Testis (tissue), 2 donors: ENCODE measurements around the gene CCDC192.

Experiments used
- POLR2A ChIP-seq: fragments of 450-650 bp; IDR thresholded peaks from one replicate; pipeline ENCODE4 v1.6.1; 2017; ENCODE audit warnings: antibody characterized with exemption, mild to moderate bottlenecking, moderate library complexity
- TF ChIP-seq, protein P1 (sequence below), 3 experiments: fragments of 450-650 bp in 2 of 3; fragments of 200-600 bp in 1 of 3; sonication (generic) in 1 of 3; IDR thresholded peaks; one replicate each; pipeline ENCODE4 v1.5.1; 2016 to 2019; ENCODE audit warnings: antibody characterized with exemption in 3 of 3, mild to moderate bottlenecking in 2 of 3, moderate library complexity in 1 of 3

DNA sequence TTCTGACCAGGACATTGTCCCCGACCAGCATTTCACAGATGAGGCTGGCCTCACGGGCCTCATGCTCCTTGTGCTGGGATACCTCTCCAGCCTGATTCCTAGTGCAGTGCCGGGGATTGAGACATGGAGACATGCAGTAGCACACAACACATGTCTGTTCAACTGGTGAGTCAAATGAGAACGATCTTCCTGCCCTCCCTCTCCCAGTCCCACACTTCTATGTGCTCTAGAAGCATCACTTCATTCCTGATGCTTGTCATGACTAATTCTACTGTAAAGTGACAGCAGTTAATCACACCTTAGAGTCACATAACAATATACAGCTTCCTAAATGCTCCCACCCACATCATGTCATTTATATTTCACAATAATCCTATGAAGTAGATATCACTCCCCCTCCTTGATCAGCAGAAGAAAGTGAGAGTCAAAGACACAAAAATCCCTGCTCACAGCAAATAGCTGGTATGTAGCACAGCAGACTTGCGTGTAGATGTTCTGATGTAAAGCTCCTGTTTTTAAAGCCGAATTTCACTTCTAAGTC is 101.8 kb downstream of the CCDC192 start:
- TF ChIP-seq POLR2A, result no peak
- TF ChIP-seq, protein P1, sequence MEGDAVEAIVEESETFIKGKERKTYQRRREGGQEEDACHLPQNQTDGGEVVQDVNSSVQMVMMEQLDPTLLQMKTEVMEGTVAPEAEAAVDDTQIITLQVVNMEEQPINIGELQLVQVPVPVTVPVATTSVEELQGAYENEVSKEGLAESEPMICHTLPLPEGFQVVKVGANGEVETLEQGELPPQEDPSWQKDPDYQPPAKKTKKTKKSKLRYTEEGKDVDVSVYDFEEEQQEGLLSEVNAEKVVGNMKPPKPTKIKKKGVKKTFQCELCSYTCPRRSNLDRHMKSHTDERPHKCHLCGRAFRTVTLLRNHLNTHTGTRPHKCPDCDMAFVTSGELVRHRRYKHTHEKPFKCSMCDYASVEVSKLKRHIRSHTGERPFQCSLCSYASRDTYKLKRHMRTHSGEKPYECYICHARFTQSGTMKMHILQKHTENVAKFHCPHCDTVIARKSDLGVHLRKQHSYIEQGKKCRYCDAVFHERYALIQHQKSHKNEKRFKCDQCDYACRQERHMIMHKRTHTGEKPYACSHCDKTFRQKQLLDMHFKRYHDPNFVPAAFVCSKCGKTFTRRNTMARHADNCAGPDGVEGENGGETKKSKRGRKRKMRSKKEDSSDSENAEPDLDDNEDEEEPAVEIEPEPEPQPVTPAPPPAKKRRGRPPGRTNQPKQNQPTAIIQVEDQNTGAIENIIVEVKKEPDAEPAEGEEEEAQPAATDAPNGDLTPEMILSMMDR (IDR thresholded peaks at IDR 0.05), result no peak
